Calu3 (cell line): ENCODE data around the gene SNX32. TPM values are rescaled to one million over a fixed set of nuclear protein-coding genes. Genes with fewer than 3 reads are reported as not detected.

Source experiments
- BruUV-seq: library from RNA; stranded (reverse); fragments of 400-500 nt; replicated peaks from 2 replicates; lab custom pipeline; 2021; lab: Mats Ljungman, UMichigan
- CTCF ChIA-PET: fragments of 300-600 bp; sonication (Branson Sonifier 250); formaldehyde crosslinking; loops from one replicate; lab custom pipeline; 2022; ENCODE audit warnings: antibody characterized with exemption; lab: Charles Lee
- DNase-seq: peaks from one replicate; pipeline ENCODE4 v3.0.0; 2022
- H3K27ac Mint-ChIP-seq: one replicate; pipeline ENCODE4 v1.8.0; 2022; ENCODE audit warnings: mixed read lengths; ENCODE audit not compliant: unreplicated experiment
- H3K27me3 Mint-ChIP-seq: one replicate; pipeline ENCODE4 v1.8.0; 2022; ENCODE audit warnings: mixed read lengths; ENCODE audit not compliant: unreplicated experiment
- H3K36me3 Mint-ChIP-seq: one replicate; pipeline ENCODE4 v1.8.0; 2022; ENCODE audit warnings: mild to moderate bottlenecking, moderate library complexity, mixed read lengths; ENCODE audit not compliant: insufficient read depth, unreplicated experiment
- H3K4me1 Mint-ChIP-seq: one replicate; pipeline ENCODE4 v1.8.0; 2022; ENCODE audit warnings: mild to moderate bottlenecking, low read depth, mixed read lengths; ENCODE audit not compliant: unreplicated experiment
- H3K4me3 Mint-ChIP-seq: one replicate; pipeline ENCODE4 v1.8.0; 2022; ENCODE audit warnings: mild to moderate bottlenecking, low read depth, moderate library complexity, mixed read lengths; ENCODE audit not compliant: unreplicated experiment
- H3K9me3 Mint-ChIP-seq: one replicate; pipeline ENCODE4 v1.8.0; 2022; ENCODE audit warnings: low read depth, mixed read lengths; ENCODE audit not compliant: unreplicated experiment
- intact Hi-C: fragments of 100-400 bp; cut with micrococcal nuclease; formaldehyde crosslinking; loops from one replicate; pipeline ENCODE4 v1.10.0; 2022; ENCODE audit not compliant: unreplicated experiment
- total RNA-seq: library from RNA; stranded (reverse); gene quantifications from 2 replicates; pipeline ENCODE4 v1.2.3, GENCODE V29; 2022
- TF ChIP-seq, protein P1 (sequence below): fragments of 200-600 bp; IDR thresholded peaks from one replicate; pipeline ENCODE4 v1.8.0; 2022; ENCODE audit warnings: antibody characterized with exemption; ENCODE audit not compliant: unreplicated experiment

The SNX32 gene
- total RNA-seq, 1 experiment from 2014 or later: not detected

DNA sequence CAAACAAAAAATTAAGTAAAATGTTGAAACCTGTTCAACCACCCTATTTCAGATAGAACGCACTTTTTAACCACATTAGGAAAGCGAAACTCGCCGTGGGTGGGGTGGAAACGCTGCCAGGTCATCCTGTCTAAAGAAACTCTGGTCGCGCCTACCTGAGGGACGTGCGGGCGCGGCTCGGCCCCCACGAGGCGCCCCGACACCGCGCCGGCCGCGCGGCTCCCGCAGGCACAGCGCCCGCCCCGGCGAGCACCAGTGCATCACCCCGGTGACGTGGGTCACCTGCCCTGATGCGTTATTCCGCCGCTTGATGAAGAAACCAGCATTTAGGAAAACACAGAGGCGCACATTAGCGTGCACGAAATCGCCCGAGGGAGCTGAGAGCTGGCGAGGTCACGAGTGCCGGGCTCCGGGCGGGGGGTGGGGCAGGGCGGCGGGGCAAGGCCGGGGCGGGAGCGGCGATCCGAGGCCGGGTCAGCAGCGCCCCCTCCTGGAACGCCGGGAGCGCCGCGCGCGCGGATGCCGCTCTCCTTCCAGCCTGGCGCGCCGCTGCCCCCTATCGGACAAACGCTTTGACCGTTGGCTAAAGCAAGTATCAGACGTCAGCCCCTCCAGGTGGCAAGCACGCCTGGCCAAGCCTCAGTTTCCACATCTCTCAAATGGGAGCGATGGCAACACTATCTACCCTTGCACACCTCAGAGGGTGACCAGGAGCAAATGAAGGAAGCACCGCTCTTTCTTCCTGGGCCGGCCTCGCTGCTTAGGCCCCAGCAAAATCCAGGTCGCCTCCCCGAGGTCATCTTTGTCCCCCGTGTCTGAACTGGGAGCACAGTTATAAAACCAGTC, 15.7 kb upstream of the SNX32 start:
- Mint-ChIP-seq H3K27me3 (no peaks in the 10 kb centered on the region), H3K4me3 (peak overlapping the region; percentile 66), H3K4me1 (no peaks in the 10 kb centered on the region), H3K9me3 (no peaks in the 10 kb centered on the region), H3K27ac (no peak overlapping the region), H3K36me3 (peaks cover 19% of the 10 kb centered on the region)
- TF ChIP-seq, protein P1, sequence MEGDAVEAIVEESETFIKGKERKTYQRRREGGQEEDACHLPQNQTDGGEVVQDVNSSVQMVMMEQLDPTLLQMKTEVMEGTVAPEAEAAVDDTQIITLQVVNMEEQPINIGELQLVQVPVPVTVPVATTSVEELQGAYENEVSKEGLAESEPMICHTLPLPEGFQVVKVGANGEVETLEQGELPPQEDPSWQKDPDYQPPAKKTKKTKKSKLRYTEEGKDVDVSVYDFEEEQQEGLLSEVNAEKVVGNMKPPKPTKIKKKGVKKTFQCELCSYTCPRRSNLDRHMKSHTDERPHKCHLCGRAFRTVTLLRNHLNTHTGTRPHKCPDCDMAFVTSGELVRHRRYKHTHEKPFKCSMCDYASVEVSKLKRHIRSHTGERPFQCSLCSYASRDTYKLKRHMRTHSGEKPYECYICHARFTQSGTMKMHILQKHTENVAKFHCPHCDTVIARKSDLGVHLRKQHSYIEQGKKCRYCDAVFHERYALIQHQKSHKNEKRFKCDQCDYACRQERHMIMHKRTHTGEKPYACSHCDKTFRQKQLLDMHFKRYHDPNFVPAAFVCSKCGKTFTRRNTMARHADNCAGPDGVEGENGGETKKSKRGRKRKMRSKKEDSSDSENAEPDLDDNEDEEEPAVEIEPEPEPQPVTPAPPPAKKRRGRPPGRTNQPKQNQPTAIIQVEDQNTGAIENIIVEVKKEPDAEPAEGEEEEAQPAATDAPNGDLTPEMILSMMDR: peak; percentile 100
- peak; percentile 97 for DNase-seq
- intact Hi-C loops: loop anchor here (2.0 to 5.0 kb wide), 3 partner anchors 46 to 107 kb away; no protein-coding TSS in a partner anchor
- no TSS peak for BruUV-seq
- CTCF ChIA-PET: interaction anchor here (0.6 to 3.9 kb wide), 6 partner anchors 13 to 197 kb away, joined by 3 to 39 read pairs (median 6); partner anchors contain the start of genes AP5B1 and KAT5

DNA sequence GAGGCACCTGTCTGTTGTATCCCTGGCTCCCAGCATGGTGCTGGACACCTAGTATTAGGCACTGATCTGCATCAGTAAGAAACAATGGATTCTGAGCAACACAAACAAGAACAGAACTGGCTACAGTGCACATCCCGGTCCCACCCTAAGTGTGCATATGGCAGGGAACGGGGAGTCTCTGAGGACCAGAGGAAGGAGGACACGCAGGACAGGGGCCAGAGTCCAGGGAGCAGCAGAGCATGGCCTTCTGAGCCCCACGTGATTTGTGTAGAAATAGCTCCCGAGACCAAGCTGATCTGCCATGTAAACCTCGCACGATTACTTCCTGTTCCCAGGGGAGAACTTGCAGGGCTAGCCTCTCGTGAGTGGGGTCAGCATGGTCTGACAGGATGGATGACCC, 12.7 kb upstream of the SNX32 start:
- Mint-ChIP-seq H3K27me3 (no peaks in the 10 kb centered on the region), H3K4me3 (no peak overlapping the region), H3K27ac (no peak overlapping the region), H3K36me3 (peaks cover 13% of the 10 kb centered on the region), H3K9me3 (no peaks in the 10 kb centered on the region), H3K4me1 (no peaks in the 10 kb centered on the region)
- BruUV-seq: no TSS peak
- TF ChIP-seq, protein P1: no peak
- intact Hi-C loops: no loop called here
- no peak for DNase-seq
- CTCF ChIA-PET: interaction anchor here (0.6 kb wide), 1 partner anchor 19 kb away, joined by 3 read pairs; no protein-coding TSS in a partner anchor

DNA sequence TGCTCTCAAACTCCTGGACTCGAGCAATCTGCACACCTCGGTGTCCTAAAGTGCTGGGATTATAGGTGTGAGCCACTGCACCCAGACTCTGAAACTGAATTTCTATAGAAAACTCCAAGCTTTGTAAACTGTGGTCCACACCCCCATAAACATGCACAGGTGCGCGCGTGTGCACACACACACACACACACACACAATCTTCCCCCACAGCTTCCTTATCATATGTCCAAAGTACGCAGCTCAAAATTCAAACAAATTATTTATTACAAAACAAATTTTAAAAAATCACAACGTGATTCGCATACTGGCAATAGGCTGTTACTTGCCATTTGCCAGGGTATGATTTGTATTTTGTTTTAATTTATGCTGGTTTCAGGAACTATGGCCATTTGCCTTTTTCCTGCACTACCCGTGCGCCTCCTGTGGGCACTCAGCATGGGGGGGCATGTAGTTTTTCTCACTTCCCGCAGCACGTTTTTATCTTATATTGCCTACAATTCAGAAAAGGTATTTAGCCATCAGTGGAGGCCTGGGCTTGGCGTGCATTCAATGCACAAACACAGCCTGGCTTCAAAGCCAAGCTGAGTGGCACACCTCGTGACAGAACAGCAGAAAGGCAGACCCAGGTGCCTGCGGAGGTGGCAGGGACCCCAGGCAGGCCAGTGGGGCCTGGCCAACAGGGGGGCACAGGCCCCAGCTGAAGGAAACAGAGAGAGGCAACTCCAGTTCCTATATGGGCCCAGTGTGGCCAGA, 10.8 kb upstream of the SNX32 start:
- Mint-ChIP-seq H3K4me3 (no peak overlapping the region), H3K4me1 (no peaks in the 10 kb centered on the region), H3K27ac (no peak overlapping the region), H3K9me3 (no peaks in the 10 kb centered on the region), H3K27me3 (no peaks in the 10 kb centered on the region), H3K36me3 (peaks cover 5% of the 10 kb centered on the region)
- no TSS peak for BruUV-seq
- intact Hi-C loops: no loop called here
- TF ChIP-seq, protein P1: no peak
- CTCF ChIA-PET: no interaction called here
- DNase-seq: no peak

DNA sequence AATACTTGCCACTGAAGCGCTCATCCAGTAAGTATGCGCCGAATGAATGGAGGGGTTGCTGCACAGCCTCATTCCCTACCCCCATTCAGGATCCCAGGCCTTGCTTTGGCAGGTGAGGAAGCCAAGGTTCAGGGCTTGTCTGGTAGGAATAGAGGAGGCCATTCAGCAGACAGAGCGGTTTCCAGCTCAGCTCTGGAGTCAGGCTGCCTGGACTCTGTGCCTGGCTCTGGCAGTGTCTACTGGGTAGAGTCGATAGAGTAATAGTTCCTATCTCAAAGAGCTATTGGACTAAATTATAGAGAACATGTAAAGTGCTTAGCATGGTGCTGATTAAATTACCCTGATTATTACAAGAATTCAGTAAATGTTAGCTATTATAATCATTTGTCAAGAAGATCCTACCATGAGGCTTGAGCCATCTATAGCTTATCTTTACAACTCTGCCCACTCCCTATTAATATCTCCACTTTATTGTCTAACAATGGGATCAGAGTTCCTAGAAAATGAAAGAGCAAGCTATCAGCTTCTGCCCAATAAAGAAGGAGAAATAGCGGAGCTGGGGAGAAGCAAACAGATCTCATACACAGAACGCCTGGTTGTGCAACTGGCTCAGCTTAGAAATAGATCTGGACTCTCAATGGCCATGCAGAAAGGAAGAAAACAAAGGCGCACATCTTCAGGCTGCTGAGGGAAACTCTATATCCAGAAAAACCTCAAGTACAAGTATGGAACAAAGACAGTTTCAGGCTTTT, 6.6 kb upstream of the SNX32 start:
- CTCF ChIA-PET: interaction anchor here (0.5 to 0.6 kb wide), 2 partner anchors 11 to 28 kb away, joined by 3 to 10 read pairs; no protein-coding TSS in a partner anchor
- no TSS peak for BruUV-seq
- no peaks in the 10 kb centered on the region for H3K9me3 Mint-ChIP-seq

More for the DNA sequence above, 6.6 kb upstream of the SNX32 start:
- DNase-seq: no peak
- H3K4me3 Mint-ChIP-seq: no peak overlapping the region
- TF ChIP-seq, protein P1: no peak
- intact Hi-C loops: no loop called here
- H3K36me3 Mint-ChIP-seq: no peaks in the 10 kb centered on the region
- no peak overlapping the region for H3K27ac Mint-ChIP-seq
- H3K27me3 Mint-ChIP-seq: no peaks in the 10 kb centered on the region
- H3K4me1 Mint-ChIP-seq: no peaks in the 10 kb centered on the region
